DOHH2 (cell line): Measurements from ENCODE around the gene LDAH.

Experiments
- H3F3A ChIP-seq: fragments of 200-600 bp; sonication (generic), shearing (Covaris generic); 2 replicates; pipeline ENCODE4 v1.6.0; 2016; ENCODE audit warnings: antibody characterized with exemption, mild to moderate bottlenecking; ENCODE audit not compliant: control insufficient read depth, insufficient read depth
- H3K27ac ChIP-seq: fragments of 200-600 bp; sonication (generic); 2 replicates; pipeline ENCODE4 v1.5.1; 2014; ENCODE audit warnings: low read depth, mild to moderate bottlenecking, low read length, moderate library complexity
- H3K27me3 ChIP-seq: fragments of 200-600 bp; sonication (generic); 2 replicates; pipeline ENCODE4 v1.6.1; 2014; ENCODE audit warnings: mild to moderate bottlenecking, low read length, mixed read lengths; ENCODE audit not compliant: control insufficient read depth
- H3K36me3 ChIP-seq: fragments of 200-600 bp; sonication (generic); 2 replicates; pipeline ENCODE4 v1.6.1; 2014; ENCODE audit warnings: mild to moderate bottlenecking, low read length, moderate library complexity, mixed read lengths; ENCODE audit not compliant: control insufficient read depth
- H3K4me1 ChIP-seq: fragments of 200-600 bp; sonication (generic); 2 replicates; pipeline ENCODE4 v1.6.1; 2014; ENCODE audit warnings: mild to moderate bottlenecking, low read length, mixed read lengths; ENCODE audit not compliant: control insufficient read depth
- H3K4me2 ChIP-seq: fragments of 200-600 bp; sonication (generic); 2 replicates; pipeline ENCODE4 v1.6.0; 2014; ENCODE audit warnings: mild to moderate bottlenecking, low read length, moderate library complexity
- H3K4me3 ChIP-seq: fragments of 200-600 bp; sonication (generic); 2 replicates; pipeline ENCODE4 v1.5.1; 2014; ENCODE audit warnings: mild to moderate bottlenecking, low read length, mixed read lengths
- H3K79me2 ChIP-seq: fragments of 200-600 bp; sonication (generic); 2 replicates; pipeline ENCODE4 v1.6.1; 2014; ENCODE audit warnings: mild to moderate bottlenecking, low read length, mixed read lengths; ENCODE audit not compliant: control insufficient read depth
- H3K9me2 ChIP-seq: fragments of 200-600 bp; sonication (generic); replicated peaks from 2 replicates; pipeline ENCODE4 v1.6.1; 2014; ENCODE audit warnings: mild to moderate bottlenecking, low read length, mixed read lengths; ENCODE audit not compliant: control insufficient read depth
- H3K9me3 ChIP-seq: fragments of 200-600 bp; sonication (generic); 2 replicates; pipeline ENCODE4 v1.6.1; 2014; ENCODE audit warnings: antibody characterized with exemption, low read length, mixed read lengths; ENCODE audit not compliant: control insufficient read depth, insufficient read depth
- H4K20me1 ChIP-seq: fragments of 200-600 bp; sonication (generic); 2 replicates; pipeline ENCODE4 v1.6.0; 2014; ENCODE audit warnings: low read depth, mild to moderate bottlenecking, antibody characterized with exemption, low read length, moderate library complexity; ENCODE audit not compliant: control insufficient read depth, insufficient read depth
- EZH2phosphoT487 ChIP-seq: fragments of 200-600 bp; sonication (generic); IDR thresholded peaks from 2 replicates; pipeline ENCODE4 v1.6.1; 2017; ENCODE audit warnings: borderline replicate concordance, mild to moderate bottlenecking, antibody characterized with exemption, low read length, moderate library complexity, mixed read lengths
- TF ChIP-seq, protein P1 (sequence below): fragments of 200-600 bp; sonication (generic); IDR thresholded peaks from one replicate; pipeline ENCODE4 v1.5.1; 2014; ENCODE audit warnings: antibody characterized with exemption, mild to moderate bottlenecking, low read depth, low read length; ENCODE audit not compliant: poor library complexity, severe bottlenecking

Gene LDAH

DNA sequence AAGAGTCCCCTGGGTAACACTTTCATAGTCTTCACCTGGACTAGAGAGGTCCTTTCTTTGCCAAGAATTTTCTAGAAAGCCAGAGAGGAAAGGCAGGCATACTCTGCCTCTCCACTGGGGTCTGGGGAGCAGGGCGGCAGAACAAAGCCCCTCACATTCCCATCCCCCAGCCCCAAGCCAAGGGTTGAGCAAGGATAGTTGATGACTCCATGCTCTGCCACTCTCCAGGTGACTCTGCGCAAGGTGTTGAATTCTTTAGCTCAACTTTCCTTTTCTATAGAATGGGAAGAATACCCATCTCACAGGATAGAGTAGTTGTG is 158.9 kb downstream of the LDAH start:
- no peaks in the 10 kb centered on the region for H3F3A ChIP-seq
- no peak overlapping the region for H3K27ac ChIP-seq
- no peaks in the 10 kb centered on the region for H4K20me1 ChIP-seq
- H3K27me3 ChIP-seq, result peaks cover 90% of the 10 kb centered on the region
- no peak overlapping the region for H3K4me2 ChIP-seq
- H3K4me3 ChIP-seq, result no peak overlapping the region
- no peaks in the 10 kb centered on the region for H3K9me2 ChIP-seq
- H3K4me1 ChIP-seq, result peaks cover 15% of the 10 kb centered on the region
- no peaks in the 10 kb centered on the region for H3K79me2 ChIP-seq
- TF ChIP-seq EZH2phosphoT487, result no peak
- TF ChIP-seq, protein P1, sequence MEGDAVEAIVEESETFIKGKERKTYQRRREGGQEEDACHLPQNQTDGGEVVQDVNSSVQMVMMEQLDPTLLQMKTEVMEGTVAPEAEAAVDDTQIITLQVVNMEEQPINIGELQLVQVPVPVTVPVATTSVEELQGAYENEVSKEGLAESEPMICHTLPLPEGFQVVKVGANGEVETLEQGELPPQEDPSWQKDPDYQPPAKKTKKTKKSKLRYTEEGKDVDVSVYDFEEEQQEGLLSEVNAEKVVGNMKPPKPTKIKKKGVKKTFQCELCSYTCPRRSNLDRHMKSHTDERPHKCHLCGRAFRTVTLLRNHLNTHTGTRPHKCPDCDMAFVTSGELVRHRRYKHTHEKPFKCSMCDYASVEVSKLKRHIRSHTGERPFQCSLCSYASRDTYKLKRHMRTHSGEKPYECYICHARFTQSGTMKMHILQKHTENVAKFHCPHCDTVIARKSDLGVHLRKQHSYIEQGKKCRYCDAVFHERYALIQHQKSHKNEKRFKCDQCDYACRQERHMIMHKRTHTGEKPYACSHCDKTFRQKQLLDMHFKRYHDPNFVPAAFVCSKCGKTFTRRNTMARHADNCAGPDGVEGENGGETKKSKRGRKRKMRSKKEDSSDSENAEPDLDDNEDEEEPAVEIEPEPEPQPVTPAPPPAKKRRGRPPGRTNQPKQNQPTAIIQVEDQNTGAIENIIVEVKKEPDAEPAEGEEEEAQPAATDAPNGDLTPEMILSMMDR, result no peak
- H3K36me3 ChIP-seq, result no peaks in the 10 kb centered on the region
- no peaks in the 10 kb centered on the region for H3K9me3 ChIP-seq

DNA sequence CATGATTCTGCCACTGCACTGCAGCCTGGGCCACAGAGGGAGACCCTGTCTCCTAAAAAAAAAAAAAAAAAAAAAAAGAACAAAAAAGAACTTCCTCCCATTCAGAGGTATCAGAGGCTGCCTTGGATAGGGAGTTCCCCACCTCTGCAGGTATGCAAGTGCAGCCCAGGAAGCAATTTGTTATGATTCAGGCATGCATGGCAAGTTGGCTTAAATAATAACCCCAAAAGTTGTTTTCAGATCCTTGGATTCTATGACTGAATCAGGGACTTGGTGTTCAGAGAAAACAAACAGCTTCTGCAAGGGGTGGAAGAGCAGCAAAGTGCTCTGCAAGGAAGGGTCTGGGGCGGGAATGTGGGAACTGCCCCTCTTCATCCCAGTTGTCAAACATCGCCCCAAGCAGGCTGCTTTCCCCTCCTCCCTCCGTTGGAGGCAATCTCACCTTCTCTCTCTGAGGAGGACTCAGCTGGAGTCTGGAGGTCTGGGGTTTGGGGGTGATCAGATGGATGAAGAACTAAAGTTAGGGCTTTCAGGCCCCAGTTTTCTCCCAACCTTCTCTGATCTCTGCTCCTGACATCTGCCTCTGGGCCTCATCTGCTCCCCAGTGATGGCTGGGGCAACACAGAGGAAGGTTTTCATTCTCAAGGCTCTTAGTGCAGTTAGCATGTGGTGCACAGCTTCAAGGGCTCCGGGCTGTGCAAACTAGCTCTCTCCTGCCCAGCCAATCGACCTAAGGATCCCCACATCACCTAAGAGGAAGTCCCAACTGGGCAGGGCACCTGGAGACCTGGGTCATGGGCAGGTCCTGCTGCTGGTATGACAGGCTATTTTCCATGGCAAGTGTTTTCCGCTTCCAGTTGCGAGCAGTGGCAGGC is 159.5 kb downstream of the LDAH start:
- no peak overlapping the region for H3K27ac ChIP-seq
- no peak overlapping the region for H3K4me2 ChIP-seq
- H4K20me1 ChIP-seq, result no peaks in the 10 kb centered on the region
- no peaks in the 10 kb centered on the region for H3K79me2 ChIP-seq
- H3K9me3 ChIP-seq, result no peaks in the 10 kb centered on the region
- H3K4me3 ChIP-seq, result no peak overlapping the region
- H3K4me1 ChIP-seq, result peaks cover 15% of the 10 kb centered on the region
- no peaks in the 10 kb centered on the region for H3K9me2 ChIP-seq
- H3K36me3 ChIP-seq, result no peaks in the 10 kb centered on the region
- H3F3A ChIP-seq, result no peaks in the 10 kb centered on the region
- peaks cover 88% of the 10 kb centered on the region for H3K27me3 ChIP-seq
- TF ChIP-seq EZH2phosphoT487, result no peak
- TF ChIP-seq, protein P1, result no peak

DNA sequence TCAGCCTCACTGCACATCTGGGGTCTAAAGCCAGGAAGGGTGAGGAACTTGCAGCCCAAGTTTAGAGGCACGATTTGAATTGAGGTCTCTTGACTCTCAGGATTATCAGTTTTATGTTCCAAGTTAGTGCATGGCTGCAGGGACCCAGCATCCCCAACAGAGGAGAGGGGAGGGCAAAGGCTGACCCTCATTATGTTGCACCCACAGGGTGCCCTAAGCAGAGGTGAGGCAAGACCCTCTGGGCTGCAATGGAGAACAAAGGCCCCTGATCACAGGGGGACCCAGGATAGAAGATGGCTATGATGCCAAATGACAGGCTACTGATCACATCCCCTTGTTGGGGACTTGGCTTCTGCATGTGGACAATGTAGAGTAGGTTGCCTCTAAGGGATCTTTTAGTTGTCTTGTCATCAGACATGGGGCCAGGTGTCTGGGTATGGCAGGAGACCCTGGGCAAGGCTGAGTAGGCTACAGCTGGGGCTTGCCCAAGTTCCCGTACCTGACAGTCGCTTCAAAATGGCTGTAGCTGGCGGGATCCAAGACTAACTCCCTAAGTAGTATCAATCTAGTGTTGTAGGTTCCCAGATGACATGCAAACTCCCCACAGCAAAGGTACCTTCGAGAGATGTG is 160.5 kb downstream of the LDAH start:
- Histone ChIP-seq H3K4me1 (peaks cover 15% of the 10 kb centered on the region), H3K27me3 (peaks cover 84% of the 10 kb centered on the region)
- TF ChIP-seq EZH2phosphoT487, result no peak
- TF ChIP-seq, protein P1, result no peak

More for the DNA sequence above, 160.5 kb downstream of the LDAH start:
- H3K4me2 ChIP-seq, result no peak overlapping the region
- no peaks in the 10 kb centered on the region for H3F3A ChIP-seq
- H3K4me3 ChIP-seq, result no peak overlapping the region
- no peaks in the 10 kb centered on the region for H3K36me3 ChIP-seq
- H3K27ac ChIP-seq, result no peak overlapping the region
- no peaks in the 10 kb centered on the region for H3K79me2 ChIP-seq
- no peaks in the 10 kb centered on the region for H4K20me1 ChIP-seq
- H3K9me3 ChIP-seq, result no peaks in the 10 kb centered on the region
- H3K9me2 ChIP-seq, result no peaks in the 10 kb centered on the region
